Central memory CD4-positive, alpha-beta T cell (primary cell): ENCODE results near the gene TBKBP1.

Source experiments
- DNase-seq: peaks from one replicate; pipeline ENCODE4 v3.0.0; 2022

TBKBP1 gene

DNA sequence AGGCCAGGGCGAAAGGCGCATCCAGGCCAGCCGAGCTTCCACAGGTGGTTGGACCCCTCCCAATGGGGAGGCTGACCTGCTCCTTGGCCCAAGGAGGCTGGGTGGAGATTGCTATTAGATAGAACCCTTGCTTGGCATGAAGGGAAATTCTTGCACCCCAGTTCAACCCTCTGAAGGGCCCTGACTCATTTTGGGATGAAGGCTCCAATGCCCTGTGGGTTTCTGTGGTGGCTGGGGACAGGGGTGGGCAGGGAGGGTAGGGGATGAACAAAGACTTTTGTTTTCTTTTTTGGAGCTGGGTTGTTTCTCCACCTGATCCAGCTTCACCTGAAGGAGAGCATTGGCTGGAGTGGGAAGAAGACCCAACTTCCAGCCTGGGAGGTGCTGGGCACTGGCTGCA lies 22.4 kb downstream of the TBKBP1 start:
- DNase-seq: no peak

DNA sequence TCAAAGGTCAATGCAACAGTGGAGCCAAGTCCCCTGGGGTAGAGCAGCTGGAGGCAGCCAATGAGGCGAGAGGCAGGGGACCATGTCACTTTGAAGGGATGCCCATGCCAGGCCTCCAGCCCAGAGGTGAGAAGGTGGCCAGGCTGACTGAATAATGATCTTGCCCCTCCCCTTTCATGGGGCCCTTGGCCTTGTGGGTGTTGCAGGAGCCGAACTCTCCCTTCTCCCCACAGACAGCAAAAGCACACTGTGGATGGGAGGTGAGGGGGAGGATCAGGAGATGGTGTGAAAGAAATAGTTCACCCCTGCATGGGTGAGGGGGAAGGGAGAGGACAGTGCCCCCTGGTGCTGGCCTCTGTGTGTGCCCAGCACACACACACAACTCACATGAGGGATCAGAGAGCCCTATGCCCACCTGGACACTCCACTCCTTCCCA lies 23.3 kb downstream of the TBKBP1 start:
- no peak for DNase-seq

DNA sequence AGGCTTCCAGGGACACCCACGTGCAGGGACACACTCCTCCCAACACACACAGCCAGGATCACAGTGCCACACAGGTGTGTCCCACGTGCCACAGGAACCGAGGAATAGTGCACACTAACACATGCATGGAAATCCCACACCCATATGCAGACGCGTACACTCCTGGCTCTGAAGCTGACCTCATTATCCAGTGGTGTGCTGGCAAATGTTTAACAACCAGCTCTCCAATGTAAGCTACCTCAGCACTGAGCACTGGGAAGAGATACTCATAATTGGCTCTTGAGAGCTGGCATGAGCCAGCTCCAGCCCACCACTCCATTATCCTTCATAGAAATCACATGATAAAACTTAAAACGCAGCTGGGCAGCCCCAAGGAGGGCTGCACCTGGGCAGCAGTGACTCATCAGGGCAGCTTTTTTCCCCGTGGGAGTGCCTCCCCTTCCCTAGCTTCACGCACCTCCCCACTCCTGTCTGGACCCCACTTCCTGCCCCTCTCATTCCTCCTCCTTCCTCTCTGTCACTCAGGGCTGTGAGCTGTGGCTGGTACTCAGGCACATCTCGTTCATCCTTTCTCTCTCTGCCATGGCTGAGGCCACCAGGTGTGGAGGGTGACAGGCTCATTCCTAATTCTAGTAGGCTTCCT lies 24.1 kb downstream of the TBKBP1 start:
- no peak for DNase-seq

DNA sequence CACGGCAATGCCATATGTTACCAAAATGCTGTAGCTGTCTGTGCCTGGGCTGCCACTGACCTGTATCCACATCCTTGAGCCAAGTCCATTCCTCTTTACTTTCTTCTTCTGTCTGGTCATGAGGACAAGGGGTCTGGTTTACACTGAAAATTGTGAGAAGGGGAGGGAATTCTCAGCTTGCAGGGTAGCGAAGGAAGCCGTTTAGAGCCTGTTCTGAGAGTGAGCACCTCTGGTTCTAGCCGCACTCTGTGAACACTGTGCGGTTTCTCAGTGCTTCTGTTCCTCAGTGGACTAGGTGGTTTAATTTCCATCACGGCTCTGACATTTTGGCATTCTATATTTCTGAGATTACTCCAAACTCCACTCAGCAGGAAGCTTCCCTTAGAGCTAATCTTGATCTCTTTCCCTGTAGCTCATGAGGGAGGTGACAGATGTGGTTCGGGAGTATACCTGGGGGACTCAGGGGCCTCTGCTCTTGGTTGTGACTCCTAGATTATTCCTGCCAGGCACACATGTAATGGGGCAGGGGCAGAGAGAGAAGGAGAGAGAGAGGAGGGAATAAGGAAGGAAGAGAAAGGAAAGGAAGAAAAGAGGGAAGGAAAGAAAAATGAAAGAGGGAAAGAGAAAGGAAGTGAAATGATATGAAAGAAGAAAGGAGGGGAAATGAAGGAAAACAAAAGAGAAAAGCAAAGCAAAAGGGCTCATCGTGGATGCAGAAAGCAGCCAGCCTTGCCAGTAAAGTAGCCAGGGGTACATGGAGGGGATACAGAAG lies 24.9 kb downstream of the TBKBP1 start:
- DNase-seq: no peak

DNA sequence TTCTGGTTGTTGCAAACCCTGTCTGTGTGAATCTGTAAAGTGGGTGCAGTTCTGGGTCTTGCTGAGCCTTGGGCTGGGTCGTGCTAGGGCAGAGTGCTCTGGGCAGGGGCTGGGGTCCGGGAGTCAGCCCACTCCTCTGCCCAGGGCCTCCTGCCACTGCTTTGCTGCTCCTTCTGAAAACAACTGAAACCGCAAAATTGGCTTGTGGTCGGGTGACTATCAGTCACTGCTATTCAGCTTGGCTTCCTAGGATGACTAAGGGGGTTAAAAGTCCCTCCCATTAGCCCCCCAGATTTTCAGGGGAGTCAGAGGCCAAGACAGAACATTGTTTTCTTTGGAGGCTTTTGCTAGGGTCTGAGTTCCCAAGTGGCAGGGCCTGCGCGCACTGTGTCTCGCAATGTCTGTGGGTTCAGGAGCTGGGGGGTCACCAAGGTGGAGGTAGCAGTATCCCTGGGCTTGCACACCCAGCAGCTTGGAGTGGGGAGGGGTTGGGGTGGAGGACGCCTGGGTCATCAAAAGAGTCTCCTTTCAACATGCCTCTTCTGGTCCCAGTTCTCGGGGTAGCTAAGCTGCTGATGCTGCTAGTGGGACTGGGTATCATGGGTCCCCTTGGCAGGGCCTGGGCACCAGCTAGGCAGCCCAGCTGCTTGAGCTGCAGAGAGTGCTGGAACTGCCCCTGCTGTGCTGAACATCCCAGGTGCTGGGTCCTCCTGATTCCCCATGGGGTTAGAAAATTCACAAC lies 25.6 kb downstream of the TBKBP1 start:
- no peak for DNase-seq

DNA sequence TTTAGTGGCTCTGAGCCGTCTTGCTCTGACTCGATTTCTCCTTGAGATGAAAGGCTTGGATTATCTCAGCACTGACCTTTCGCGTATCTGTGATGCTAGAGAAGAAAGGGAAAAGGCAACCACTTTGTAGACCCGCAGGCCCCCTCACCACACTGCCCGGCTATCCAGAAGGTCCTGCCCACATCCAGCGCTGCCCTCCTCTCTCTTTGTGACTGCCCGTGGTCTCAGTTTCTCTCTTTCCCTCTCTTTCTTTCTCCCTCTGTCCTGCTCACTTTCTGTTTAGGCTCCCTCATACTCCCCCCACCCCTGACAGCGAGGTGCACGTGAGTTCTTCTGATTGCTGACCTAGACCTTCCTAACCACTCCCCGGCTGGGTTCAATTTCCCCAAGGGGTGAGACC lies 26.2 kb downstream of the TBKBP1 start:
- no peak for DNase-seq

DNA sequence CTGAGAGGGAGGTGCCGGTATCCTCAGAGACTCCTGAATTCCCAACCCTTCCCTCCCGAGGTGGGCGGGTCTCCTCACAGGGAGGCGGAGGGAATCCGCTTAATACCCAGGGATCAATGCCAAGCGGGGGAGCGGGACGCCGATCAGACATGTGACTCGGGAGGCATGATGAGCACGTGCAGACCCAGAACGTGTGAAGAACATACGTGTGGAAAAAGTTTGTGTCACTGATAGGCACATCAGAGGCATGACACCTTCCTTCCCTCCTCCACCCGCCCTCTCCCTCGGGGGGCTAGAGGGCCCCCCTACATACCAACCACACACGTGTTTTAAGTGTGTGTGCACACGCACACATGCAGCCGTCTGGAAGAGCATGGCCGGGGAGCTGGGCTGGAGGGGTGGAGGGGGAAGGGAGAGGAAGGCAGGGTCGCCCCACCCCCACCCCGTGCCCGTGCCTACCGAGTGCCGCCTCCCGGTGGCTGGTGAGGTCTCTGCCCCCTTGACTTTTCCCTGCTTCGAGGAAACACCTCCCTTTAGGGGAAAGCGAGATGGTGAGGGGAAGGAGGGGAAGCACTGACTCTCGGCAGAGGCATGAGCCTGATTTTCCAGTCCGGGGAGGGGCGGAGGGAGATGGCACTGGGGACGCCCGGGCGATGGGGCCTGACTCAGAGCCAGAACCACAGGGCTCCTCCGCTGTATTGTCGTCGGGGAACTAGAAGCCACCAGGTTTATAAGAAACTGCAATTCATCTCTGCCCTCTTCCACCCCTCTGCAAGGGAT lies 27.0 kb downstream of the TBKBP1 start:
- DNase-seq: peak; percentile 38

DNA sequence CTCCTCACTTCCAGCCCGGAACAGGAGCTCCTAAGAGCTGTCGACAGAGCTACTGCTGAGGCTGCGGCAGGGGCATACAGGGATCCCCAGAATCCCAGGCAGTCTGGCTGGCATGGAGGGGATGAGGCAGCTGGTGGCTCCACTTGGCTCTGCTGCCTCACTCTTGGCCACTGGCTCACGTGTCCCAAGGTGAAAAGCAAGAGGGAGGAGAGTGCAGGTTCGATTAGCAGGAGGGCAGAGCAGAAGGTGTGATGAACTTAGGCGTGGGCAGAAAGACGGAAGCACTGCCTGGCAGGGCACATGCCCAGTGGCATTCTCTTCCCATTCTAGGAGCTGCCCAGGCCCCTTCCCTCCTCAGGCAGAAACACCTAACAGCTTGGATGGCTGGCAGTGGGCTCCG lies 27.8 kb downstream of the TBKBP1 start:
- no peak for DNase-seq

DNA sequence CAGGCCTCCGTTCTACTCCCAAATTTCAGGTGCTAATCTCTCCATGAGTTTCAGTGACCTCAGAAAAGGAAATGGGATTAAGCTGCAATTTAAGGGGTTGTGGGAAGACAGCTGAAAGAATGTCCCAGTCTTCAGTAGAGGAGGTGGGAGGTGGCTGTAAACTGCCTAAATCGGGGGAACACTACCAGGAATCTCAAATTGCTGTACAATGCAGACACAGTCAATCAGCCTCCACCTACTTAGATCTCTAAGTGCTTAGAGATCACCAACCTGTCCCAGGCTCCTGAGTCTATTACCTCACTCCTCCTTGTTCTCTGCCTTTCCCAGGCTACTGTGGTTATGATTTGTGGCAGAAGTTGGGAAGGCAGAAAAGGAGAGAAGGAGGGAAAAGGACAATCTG lies 30.7 kb downstream of the TBKBP1 start:
- DNase-seq: no peak

DNA sequence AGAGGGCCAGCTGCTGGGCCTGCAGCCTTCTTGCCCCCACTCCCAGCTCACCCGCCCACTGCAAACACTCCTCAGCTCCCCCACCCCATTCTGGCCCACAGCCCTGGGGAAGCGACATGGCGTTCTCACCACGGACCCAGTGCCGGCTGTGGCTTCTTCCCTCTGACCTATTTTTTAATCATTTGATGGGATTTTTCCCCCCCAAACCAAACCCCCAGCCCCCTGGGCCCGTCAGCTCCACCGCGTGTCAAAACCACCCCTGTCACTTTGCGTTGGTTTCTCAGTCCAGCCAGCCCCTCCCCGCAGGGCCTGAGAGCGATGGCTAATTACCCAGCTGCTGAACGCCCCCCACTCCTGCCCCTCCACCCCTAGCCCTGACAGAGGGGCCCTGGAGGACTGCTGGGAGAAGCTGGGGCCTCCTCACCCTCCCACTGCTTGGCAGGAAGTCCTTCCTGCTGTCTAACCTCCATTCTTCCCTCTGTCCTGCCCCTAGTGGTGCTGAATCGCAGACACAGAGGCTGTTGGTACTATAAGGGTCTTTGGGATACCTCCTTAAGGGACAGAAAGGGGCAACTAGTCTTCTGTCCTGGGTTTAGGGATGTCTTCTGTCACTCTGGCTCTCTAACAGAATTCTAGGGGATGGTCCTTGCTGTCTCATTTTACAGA lies 31.6 kb downstream of the TBKBP1 start:
- no peak for DNase-seq

DNA sequence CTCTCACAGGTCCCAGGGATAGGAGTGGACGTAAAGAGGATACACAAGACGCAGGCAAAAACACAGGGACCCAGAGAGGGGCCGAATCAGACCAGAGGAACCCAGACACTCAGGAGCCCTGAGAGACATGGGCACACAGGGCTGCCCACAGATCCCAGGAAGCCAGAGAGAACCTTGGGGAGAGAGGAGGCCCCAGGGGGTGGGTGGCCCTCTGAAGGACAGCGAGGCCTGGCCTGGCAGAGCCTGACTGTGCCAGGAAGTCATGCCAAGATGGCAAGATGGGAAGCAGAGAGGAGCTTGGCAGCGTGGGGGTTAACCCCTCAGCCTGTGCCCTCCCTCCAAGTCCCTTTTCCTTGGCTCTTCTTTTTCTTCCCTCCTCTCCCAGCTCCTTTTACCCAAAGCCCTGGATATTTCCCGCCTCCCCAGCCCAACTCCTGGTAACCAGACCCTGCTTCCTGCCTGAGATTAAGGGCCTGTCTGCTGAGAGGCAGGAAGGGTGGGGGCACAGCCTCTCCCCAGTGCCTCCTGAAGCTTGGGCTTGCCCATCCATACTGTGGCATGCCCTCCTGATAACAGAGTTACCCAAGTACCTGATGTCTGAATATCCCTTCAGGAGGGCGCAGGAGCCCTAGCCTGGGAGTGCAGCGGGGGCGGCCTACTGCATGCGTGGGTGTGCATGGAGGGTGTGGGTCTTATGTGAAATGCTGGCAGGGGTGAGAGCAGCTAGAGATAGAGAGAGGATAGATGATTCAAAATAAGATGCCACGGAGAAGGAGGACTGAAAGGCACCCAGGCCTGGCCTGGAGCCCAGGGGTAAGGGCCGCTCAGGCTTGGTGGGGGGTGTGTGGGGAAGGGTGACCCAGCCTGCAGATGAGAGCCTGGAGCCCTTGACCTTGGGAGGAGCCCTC lies 33.1 kb downstream of the TBKBP1 start:
- DNase-seq: no peak

DNA sequence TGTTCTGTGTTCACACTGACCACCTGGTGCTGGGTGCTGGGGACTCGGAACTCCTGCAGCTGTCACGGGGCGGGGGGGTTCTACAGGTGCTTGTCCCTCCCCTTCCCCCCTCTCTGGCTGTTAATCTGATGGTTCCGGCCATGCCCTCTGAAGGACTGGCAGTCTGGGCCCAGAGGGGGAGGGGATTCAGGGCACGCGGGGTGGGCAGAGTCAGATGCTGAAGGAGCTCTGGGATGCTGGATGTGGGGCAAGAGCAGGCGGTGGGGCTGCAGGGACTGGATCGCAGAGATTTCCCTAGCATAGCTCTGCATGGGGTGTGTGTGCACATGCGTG lies 33.7 kb downstream of the TBKBP1 start:
- no peak for DNase-seq

DNA sequence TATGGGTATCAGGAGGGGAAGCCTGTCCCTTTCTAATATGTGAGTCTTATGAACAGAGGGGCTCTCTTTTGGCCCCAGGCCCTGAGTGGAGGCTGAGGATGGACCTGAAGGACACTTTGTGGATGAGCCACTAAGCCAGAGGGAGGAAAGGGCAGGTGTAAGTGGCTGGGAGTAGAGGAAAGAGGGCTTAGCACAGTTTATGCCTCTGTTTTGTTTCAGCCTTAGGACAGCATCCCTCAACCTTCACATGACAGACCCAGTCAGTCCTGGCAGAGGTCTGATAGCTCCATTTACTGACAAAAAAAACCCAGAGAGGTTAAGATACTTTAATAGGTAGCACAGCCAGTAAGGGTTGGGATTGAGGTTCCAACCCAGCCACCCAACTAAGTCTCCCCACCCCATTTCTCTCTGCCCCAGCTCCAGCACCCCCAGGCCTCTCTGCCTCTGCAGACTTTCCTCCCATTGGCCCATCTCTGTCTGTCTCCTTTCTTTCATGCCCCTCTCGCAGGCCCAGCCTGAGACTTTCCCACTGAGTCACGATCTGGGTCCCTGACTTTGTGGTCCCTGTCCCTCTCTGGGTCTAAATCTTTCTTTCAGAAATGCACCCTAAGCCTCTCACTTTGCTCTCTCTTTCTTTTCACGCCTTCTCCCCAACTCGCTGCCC lies 34.4 kb downstream of the TBKBP1 start:
- no peak for DNase-seq

DNA sequence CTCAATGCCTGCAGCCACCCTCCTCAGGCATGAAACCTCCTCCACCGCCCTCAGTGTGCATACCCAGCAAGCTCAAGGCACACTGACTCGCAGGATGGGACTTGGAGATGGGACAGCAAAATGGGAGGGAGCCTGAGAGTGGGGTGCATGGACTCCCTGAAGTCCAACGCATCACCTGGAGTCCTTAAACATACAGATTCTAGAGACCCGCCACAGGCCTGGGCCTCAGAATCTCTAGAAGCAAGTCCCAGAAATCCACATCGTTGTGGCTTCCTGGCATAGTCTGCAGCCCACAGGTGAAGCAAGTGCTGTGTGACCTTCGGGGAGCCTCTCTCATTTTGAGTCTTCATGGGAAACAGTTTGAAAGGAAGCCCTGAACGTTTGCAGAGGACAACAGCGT lies 35.5 kb downstream of the TBKBP1 start:
- no peak for DNase-seq

DNA sequence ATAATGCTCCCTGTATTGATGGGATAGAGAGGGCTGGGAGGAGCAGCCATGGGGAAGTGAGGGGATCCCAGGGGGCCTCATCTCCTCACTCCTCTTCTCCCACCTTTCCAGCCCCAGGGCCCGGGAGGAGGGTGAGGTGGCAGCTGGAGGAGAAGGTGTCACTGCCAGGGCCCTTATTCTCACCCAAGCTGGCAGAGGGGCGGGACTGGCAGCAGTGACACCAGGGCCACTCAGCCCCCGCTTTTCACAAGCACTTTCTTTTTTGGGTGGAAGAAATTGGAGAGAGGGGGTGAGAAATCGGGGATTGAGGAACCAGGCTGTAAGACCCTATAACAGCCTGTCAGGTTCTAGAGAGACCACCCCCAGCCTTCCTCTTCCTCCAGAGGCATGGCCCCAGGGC lies 36.7 kb downstream of the TBKBP1 start:
- DNase-seq: no peak

DNA sequence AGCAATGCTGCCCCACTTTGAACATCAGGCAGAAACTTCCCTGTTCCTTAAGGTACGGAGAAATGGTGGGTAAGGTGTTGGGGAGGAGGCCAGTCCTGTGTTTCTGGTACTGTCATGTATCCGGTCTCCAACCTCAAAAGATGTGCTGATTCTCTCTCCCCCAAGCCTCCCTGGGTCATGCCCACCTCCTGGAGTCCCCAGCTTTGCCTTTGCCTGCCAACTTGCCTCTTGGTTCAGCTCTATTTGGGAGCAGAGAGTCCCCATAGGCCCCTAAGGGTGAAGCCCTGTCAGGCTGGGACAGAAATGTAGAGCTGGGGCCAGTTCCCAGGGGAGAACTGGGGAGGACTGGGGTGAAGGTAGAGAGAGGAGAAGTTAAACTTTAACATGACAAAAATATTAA lies 37.4 kb downstream of the TBKBP1 start:
- no peak for DNase-seq

DNA sequence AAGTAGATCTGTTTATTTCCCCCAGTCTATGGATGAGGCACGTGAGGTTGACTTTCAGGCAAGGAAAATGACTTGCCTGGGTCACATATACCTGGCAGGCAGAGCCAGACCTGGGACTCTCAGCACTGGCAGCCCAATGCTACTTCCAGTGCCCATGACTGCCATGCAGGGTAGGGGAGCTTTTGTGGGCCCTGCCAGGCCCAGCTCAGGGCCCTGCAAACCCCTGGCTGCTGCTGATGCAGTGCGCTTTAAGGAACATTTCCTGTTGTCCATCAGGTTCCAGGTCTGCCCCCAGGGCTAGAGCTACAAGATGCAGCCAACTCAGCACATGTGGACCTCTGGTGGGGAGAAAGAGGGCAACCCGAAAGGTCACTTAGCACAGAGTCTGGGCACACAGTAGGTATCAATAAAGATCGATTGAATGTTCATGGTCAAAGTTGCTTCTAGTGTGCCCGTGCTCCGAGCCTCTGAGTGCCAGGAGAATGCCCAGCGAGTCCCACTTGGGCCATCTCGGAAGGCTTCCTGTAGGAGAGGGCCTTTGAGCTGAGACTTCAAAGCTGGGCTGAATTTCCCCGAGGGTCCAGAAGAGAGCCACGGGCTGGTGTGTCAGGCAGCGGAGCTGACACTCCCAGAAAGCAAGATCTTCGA lies 38.6 kb downstream of the TBKBP1 start:
- no peak for DNase-seq

DNA sequence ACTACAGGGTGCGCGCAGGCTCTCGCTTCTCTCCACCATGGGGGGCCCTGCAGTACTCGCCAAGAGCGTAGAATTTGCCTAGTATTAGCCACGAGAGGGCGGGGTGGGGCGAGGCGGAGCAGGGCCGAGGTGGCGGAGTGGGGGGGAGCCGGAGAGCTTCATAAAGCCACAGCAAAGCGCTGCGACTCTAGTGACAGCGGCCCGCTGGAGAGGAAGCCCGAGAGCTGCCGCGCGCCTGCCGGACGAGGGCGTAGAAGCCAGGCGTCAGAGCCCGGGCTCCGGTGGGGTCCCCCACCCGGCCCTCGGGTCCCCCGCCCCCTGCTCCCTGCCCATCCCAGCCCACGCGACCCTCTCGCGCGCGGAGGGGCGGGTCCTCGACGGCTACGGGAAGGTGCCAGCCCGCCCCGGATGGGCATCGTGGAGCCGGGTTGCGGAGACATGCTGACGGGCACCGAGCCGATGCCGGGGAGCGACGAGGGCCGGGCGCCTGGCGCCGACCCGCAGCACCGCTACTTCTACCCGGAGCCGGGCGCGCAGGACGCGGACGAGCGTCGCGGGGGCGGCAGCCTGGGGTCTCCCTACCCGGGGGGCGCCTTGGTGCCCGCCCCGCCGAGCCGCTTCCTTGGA lies 39.2 kb downstream of the TBKBP1 start, which contains the start of gene TBX21:
TSS of gene TBX21 (plus strand) at position 190 of the 627 bp plus-strand sequence. CDS start at position 409, 219 bp downstream.
- peak; percentile 83 for DNase-seq

DNA sequence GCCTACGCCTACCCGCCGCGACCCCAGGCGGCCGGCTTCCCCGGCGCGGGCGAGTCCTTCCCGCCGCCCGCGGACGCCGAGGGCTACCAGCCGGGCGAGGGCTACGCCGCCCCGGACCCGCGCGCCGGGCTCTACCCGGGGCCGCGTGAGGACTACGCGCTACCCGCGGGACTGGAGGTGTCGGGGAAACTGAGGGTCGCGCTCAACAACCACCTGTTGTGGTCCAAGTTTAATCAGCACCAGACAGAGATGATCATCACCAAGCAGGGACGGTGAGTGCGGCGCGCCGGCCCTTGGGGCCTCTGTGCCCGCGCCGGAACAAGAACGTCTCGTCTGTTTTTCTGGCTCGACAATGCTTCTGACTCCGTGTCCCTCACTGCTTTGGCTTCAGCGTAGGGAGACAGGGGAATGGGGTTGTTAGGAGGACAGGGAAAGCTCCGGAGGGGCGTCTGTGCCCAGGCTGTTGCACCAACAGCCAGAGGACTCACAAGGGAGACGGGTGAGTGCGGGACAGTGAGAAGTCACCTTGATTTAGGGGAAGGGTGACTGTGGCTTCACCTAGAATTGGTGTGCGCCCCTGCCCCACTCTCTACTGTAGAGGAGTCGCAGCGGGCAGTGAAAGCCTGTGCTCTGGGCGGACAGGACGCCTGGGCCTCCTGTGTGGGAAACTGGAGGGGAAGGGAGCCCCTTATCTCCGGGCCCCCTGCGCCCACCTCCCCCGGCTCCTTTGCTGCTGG lies 39.9 kb downstream of the TBKBP1 start:
- peak; percentile 13 for DNase-seq
